HG03175 (cell line): Measurements from ENCODE around the gene MOCS2.
"Not testable (repeated sequence)": the region's sequence is repeated elsewhere in the genome, so short reads cannot be mapped to it uniquely, and the experiment has no call there.

Experiments
- ATAC-seq: cut with Tn5 transposase; IDR thresholded peaks from one replicate; pipeline ENCODE4 v1.9.1; 2021; ENCODE audit warnings: mild to moderate bottlenecking, moderate library complexity; ENCODE audit not compliant: unreplicated experiment

MOCS2 gene, protein sequence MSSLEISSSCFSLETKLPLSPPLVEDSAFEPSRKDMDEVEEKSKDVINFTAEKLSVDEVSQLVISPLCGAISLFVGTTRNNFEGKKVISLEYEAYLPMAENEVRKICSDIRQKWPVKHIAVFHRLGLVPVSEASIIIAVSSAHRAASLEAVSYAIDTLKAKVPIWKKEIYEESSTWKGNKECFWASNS

DNA sequence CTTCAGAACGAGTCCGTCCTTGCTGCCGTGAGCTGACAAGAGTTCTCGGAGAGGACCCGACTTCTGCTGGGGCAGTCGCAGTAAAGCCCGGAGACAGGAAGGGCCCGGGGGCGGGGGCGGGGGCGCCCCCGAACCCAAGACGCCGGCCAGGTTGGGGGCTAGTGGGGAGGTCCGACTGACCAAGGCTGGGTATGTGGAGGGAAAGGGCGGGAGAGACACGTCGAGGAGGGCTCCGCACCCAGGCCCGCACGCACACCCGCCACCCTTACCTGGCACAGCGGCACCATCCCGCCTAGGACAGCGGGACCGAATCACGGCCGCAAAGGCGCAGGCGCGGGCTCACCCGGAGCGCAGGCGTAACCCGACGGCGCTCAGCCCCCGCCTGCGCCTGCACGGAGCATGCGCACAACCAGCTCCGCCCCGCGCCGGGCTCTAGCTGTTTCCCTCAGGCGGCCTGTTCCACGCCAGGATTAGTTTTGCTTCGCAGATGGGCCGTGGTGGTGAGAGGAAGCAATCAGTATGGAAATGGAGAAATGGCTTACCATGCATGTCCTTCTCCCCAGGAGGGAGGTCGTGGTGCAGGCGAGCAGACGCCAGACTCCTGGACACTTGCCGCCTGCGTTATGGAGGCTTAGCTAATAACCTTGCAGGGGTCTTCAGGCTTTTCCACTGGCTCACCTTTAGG, at the start of gene MOCS2:
Gene MOCS2 (minus strand): TSS at position 315 of the 685 bp plus-strand sequence. CDS start 2,583 bp downstream, outside the sequence.
- ATAC-seq = peak; percentile 96

GRCh38 chr5:53151713-53152458, 42.3 kb upstream of the MOCS2 start:
- ATAC-seq = no peak

GRCh38 chr5:53133020-53133419, 23.5 kb upstream of the MOCS2 start:
- no peak for ATAC-seq

- no peak for ATAC-seq
These were observed 20.7 kb upstream of the MOCS2 start for GRCh38 chr5:53130266-53130665.

GRCh38 chr5:53128481-53128880, 18.9 kb upstream of the MOCS2 start:
- ATAC-seq = no peak

- ATAC-seq = no peak
These were observed 17.6 kb upstream of the MOCS2 start for GRCh38 chr5:53127107-53127506.

DNA sequence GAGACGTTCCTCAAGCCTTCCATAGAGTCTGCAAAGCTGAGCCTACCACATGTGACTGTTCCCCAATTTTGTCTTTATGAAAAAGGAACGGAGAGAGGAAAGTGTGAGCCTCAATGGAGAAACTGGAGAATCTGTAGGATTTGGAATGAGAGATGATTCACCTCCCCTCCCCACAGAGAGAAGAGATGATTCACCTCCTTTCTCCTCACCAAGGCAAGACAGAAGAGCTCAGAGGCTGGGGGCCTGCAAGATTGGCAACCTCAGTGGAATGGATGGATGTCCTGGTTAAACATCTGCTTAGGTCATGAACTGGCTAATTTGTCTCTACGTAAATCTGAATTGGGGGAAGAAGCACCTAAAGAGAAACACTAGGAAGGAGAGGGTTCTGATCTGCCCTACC, 17.0 kb upstream of the MOCS2 start:
- no peak for ATAC-seq

DNA sequence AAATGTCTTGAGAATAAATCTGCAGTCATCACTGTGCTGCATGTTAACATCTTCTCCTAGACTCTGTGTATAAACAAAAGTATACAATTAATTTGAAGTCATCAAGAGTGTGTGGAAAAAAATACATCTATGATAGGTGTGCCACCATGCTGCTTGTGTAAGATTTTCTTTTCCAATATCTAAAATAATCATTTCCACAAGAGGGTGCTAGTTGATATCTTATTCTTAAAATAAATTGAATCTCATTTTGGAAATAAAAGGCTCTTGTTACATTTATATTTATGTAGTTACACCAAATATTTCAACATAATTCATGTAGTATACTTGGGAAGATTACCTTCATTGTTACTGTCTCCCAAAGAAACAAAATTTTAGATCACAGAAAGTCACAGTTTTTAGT, 14.1 kb upstream of the MOCS2 start:
- ATAC-seq = no peak

DNA sequence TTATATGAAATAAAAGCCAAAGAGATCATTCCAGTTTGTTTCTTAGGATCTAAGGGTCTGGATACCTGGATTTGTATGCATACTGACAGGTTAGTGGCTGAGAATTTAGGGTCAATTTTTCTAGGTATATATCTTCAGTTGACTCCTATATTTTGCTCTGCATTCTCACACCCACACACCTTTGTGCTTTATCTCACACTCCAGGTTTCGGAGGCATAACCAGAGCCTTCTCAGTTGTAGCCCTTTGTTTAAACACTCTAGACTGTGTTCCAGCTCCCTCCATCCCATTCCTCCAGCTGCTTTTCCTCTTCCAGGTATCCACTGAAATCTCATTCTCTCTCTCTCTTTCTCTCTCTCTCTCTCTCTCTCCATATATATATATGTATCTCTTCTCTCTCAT, 10.6 kb upstream of the MOCS2 start:
- ATAC-seq = no peak

GRCh38 chr5:53118879-53119278, 9.3 kb upstream of the MOCS2 start:
- no peak for ATAC-seq

DNA sequence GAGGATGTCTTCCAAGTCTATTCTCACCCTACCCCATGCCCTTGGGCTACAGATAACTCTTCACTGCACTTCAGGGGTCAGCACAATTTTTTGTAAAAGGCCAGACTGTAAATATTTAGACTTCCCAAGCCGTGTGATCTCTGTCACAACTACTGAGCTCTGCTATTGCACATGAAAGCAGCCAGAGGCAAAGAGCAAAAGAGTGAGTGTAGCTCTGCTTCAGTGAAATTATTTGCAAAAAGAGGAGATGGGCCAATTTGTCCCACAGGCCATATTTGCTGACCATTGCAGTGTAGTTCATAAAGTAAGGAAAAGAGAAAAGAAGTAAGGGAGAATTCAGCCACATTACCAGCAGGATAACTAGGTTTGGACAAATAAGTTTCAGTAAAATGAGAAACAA, 7.0 kb upstream of the MOCS2 start:
- ATAC-seq = no peak

- ATAC-seq = no peak
These were observed 5.4 kb upstream of the MOCS2 start for GRCh38 chr5:53114988-53115387.

- ATAC-seq = no peak
These were observed 4.4 kb upstream of the MOCS2 start for GRCh38 chr5:53113947-53114346.

GRCh38 chr5:53112909-53113308, 3.4 kb upstream of the MOCS2 start:
- no peak for ATAC-seq

- ATAC-seq = not testable (repeated sequence)
These were observed 2.8 kb upstream of the MOCS2 start for GRCh38 chr5:53112307-53112706.

GRCh38 chr5:53111139-53111538, 1.6 kb upstream of the MOCS2 start:
- no peak for ATAC-seq

- peak; percentile 15 for ATAC-seq
These were observed 599 bp upstream of the MOCS2 start for GRCh38 chr5:53110156-53110555.

- peak; percentile 9 for ATAC-seq
These were observed 508 bp downstream of the MOCS2 start for GRCh38 chr5:53109056-53109442.

DNA sequence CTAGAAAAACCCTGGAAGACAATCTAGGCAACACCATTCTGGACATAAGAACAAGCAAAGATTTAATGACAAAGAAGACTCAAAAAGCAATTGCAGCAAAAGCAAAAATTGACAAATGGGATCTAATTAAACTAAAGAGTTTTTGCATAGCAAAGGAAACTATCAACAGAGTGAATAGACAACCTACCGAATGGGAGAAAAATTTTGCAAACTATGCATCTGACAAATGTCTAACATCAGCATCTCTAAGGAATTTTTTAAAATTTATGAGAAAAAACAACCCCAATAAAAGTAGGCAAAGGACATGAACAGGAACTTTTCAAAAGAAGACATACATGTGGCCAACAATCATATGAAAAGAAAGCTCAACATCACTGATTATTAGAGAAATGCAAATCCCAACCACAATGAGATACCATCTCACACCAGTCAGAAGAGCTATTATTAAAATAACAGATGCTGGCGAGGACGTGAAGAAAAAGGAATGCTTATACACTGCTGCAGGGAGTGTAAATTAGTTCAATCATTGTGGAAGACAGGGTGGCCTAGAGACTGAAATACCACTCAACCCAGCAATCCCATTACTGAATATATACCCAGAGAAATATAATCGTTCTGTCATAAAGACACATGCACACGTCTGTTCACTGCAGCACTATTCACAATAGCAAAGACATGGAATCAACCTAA, 3.8 kb downstream of the MOCS2 start:
- no peak for ATAC-seq

DNA sequence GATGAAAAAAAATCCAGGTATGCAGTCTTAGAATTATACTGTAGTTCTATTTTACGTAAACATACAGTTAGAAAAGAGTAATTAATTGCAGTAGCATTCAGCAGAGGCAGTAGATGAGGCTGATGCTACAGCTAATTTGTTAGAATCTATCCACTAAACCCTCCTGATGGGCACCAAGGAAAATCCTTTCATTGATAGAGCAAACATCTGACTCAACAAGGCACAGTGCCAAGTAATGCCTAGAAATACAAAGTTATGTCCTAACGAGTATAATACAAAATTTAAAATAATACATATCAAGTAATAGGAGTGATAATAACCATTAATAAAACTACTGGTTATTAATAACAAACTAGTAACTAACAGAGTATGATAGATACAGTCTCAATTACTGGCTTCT, 9.0 kb downstream of the MOCS2 start:
- no peak for ATAC-seq

DNA sequence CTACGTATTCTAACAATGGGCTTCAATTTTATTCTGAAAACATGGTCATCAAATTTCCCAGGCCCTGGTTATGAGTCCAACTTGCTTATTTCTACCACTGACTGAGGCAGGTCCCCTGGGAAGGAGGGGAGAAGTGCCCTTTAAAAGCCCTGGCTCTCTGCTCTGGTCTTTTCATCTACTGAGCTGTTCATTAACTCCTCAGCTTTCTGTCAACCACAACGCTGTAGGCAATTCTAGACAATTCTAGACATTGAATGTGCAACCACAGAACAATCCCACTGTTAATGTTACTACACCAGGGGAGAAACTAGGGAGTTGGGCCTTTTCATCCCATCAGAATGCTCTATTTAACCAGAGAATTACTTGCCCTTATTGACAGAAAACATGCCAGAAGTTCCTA, 10.0 kb downstream of the MOCS2 start:
- no peak for ATAC-seq
